Body of pancreas (tissue), 4 donors: ENCODE results near the gene ATG16L1.

Source experiments
- CTCF ChIP-seq, 7 experiments: fragments of 450-650 bp in 4 of 7; fragments of 200-600 bp in 3 of 7; sonication (generic) in 3 of 7; IDR thresholded peaks; one replicate each; pipeline ENCODE4 v1.5.1; 2016 to 2019; ENCODE audit warnings: antibody characterized with exemption in 7 of 7
- POLR2A ChIP-seq, 3 donors: fragments of 450-650 bp; IDR thresholded peaks; one replicate each; pipeline ENCODE4 v1.6.1; 2016; ENCODE audit warnings: antibody characterized with exemption in 3 of 3, mild to moderate bottlenecking in 2 of 3

DNA sequence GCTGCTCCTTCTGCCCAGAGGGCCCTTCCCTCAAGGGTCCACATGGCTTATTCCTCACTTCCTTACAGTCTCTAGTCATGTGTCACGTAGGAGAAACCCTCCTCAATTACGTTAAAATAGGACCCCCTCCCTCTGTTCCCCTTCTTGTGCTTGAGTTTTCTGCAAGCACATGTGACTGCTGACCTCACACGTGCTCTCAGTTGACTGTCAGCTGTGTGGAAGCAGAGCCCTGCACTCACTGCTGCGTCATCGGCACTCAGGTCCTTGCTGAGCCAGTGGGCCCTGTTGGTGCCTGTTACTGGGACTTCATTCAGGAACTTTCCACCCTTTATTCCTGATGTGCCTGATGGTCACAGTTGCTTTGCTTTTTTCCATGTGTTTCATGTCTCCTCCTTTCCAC lies 11.1 kb downstream of the ATG16L1 start:
- TF ChIP-seq CTCF (IDR thresholded peaks at IDR 0.05) (no peak), POLR2A (IDR thresholded peaks at IDR 0.05) (no peak)
